ENCODE data around the gene ERGIC2. TPM values are rescaled to one million over a fixed set of nuclear protein-coding genes. Genes with fewer than 3 reads are reported as not detected.

The ERGIC2 gene
- total and polyA plus RNA-seq, 2 donors (not counting 1 experiment from before 2014, with no cell fraction given): 4.4 to 37.2 TPM

GRCh38 chr12:29350080-29350479 lies 30.9 kb downstream of the ERGIC2 start:
- Histone ChIP-seq H3K79me2 (ENCODE audit: control insufficient read depth, insufficient read depth, low read length) (no peaks in the 10 kb centered on the region), H2AFZ (ENCODE audit: insufficient read depth, low read depth, low read length, poor library complexity, severe bottlenecking) (no peak overlapping the region), H3K27ac (ENCODE audit: low read length in 2 of 2) (no peak overlapping the region), H4K20me1 (ENCODE audit: control insufficient read depth, insufficient read depth, low read length, poor library complexity, severe bottlenecking) (no peaks in the 10 kb centered on the region), H3K4me1 (ENCODE audit: control insufficient read depth in 2 of 2, insufficient read depth in 2 of 2, low read length in 2 of 2) (no peaks in the 10 kb centered on the region), H3K27me3 (replicated peaks in 1 of 4; ENCODE audit: control extremely low read depth in 1 of 4, control insufficient read depth in 3 of 4, insufficient read depth in 4 of 4, low read length in 3 of 4) (no peaks in the 10 kb centered on the region), H3K4me3 (ENCODE audit: control extremely low read depth in 1 of 5, extremely low read depth in 1 of 5, insufficient read depth in 1 of 5, low read depth in 2 of 5, low read length in 4 of 5) (no peak overlapping the region), H3K9ac (ENCODE audit: low read length) (no peak overlapping the region), H3K4me2 (replicated peaks; ENCODE audit: low read depth, low read length, poor library complexity, severe bottlenecking) (no peak overlapping the region), H3K9me3 (ENCODE audit: control extremely low read depth in 1 of 3, control insufficient read depth in 2 of 3, insufficient read depth in 1 of 3, low read length in 2 of 3) (no peaks in the 10 kb centered on the region), H3K36me3 (replicated peaks in 1 of 2; ENCODE audit: control extremely low read depth in 1 of 2, control insufficient read depth in 1 of 2, extremely low read depth in 1 of 2, insufficient read depth in 2 of 2, low read length in 1 of 2) (peaks cover 0 to 32% of the 10 kb centered on the region in 2 experiments)
- no peak overlapping the region for H3K27ac Mint-ChIP-seq
- ATAC-seq (ENCODE audit: low read depth) (no peak), DNase-seq (no peak)
- intact Hi-C loops (cut with micrococcal nuclease): no loop called here
- ChIA-PET CTCF (no interaction called here), POLR2A (no interaction called here)
- no peaks in the 10 kb centered on the region for H3K4me1 Mint-ChIP-seq
- no peaks in the 10 kb centered on the region for H3K9me3 Mint-ChIP-seq (ENCODE audit: insufficient read depth)
- no peak for TF ChIP-seq EZH2 (IDR thresholded peaks at IDR 0.05; ENCODE audit: borderline replicate concordance, insufficient read depth, low read depth, low read length, poor library complexity, severe bottlenecking)
- no peak for TF ChIP-seq CTCF (IDR thresholded peaks at IDR 0.05)
- H3K27me3 Mint-ChIP-seq: no peaks in the 10 kb centered on the region
- H3K4me3 Mint-ChIP-seq: no peak overlapping the region

GRCh38 chr12:29346769-29347421 lies 34.1 kb downstream of the ERGIC2 start:
- Mint-ChIP-seq H3K4me3 (no peak overlapping the region), H3K4me1 (no peaks in the 10 kb centered on the region), H3K27ac (no peak overlapping the region), H3K27me3 (no peaks in the 10 kb centered on the region), H3K9me3 (ENCODE audit: insufficient read depth) (no peaks in the 10 kb centered on the region)
- Histone ChIP-seq H3K9me3 (ENCODE audit: control extremely low read depth in 1 of 3, control insufficient read depth in 2 of 3, insufficient read depth in 1 of 3, low read length in 2 of 3) (no peaks in the 10 kb centered on the region), H3K4me1 (ENCODE audit: control insufficient read depth in 2 of 2, insufficient read depth in 2 of 2, low read length in 2 of 2) (no peaks in the 10 kb centered on the region), H3K79me2 (ENCODE audit: control insufficient read depth, insufficient read depth, low read length) (no peaks in the 10 kb centered on the region), H3K4me3 (ENCODE audit: control extremely low read depth in 1 of 5, extremely low read depth in 1 of 5, insufficient read depth in 1 of 5, low read depth in 2 of 5, low read length in 4 of 5) (no peak overlapping the region), H3K36me3 (replicated peaks in 1 of 2; ENCODE audit: control extremely low read depth in 1 of 2, control insufficient read depth in 1 of 2, extremely low read depth in 1 of 2, insufficient read depth in 2 of 2, low read length in 1 of 2) (peaks cover 0 to 41% of the 10 kb centered on the region in 2 experiments), H3K27ac (ENCODE audit: low read length in 2 of 2) (no peak overlapping the region), H3K27me3 (replicated peaks in 1 of 4; ENCODE audit: control extremely low read depth in 1 of 4, control insufficient read depth in 3 of 4, insufficient read depth in 4 of 4, low read length in 3 of 4) (no peaks in the 10 kb centered on the region), H4K20me1 (ENCODE audit: control insufficient read depth, insufficient read depth, low read length, poor library complexity, severe bottlenecking) (no peaks in the 10 kb centered on the region), H3K4me2 (replicated peaks; ENCODE audit: low read depth, low read length, poor library complexity, severe bottlenecking) (no peak overlapping the region), H3K9ac (ENCODE audit: low read length) (no peak overlapping the region), H2AFZ (ENCODE audit: insufficient read depth, low read depth, low read length, poor library complexity, severe bottlenecking) (no peak overlapping the region)
- 100% methylated on average over 1 of the region's 3 CpGs for WGBS (ENCODE audit: insufficient coverage)
- intact Hi-C loops (cut with micrococcal nuclease): no loop called here
- ChIA-PET POLR2A (no interaction called here), CTCF (no interaction called here)
- TF ChIP-seq CTCF (IDR thresholded peaks at IDR 0.05) (no peak), EZH2 (IDR thresholded peaks at IDR 0.05; ENCODE audit: borderline replicate concordance, insufficient read depth, low read depth, low read length, poor library complexity, severe bottlenecking) (no peak)
- no peak for ATAC-seq (ENCODE audit: low read depth)
- DNase-seq: no peak
